Coronary artery (tissue), 2 donors: ENCODE measurements around the gene MCF2L2.
A peak's percentile ranks its signal among the peaks of the same experiment; 100 is the strongest.

Experiments used
- DNase-seq: peaks from one replicate; pipeline ENCODE4 v3.0.0-alpha.2; 2017; ENCODE audit warnings: low spot score
- H3K27ac ChIP-seq, 2 donors: fragments of 200-600 bp; sonication (generic); one replicate each; pipeline ENCODE4 v1.5.1; 2016 to 2019
- H3K4me3 ChIP-seq: fragments of 200-600 bp; sonication (generic); 2 replicates; pipeline ENCODE4 v1.5.1; 2016; ENCODE audit warnings: mild to moderate bottlenecking, moderate library complexity
- TF ChIP-seq, protein P1 (sequence below): fragments of 200-600 bp; sonication (generic); IDR thresholded peaks from one replicate; pipeline ENCODE4 v1.5.1; 2019; ENCODE audit warnings: antibody characterized with exemption

The MCF2L2 gene

DNA sequence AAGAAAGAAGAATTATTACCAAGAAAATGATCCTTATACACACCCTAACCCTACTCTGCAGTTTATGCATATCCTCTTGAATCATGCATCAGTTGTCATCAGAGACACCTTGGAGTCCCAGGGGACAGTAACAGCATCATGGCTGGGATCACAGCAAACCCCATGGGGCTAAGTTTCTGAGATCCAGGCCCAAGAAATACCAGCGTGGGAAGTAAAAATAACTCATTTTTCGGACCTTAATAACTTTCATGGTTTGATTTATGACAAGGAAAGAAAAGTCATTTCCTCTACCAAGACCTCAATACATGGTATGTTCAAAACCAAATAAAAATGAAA lies 214.2 kb downstream of the MCF2L2 start:
- TF ChIP-seq, protein P1, sequence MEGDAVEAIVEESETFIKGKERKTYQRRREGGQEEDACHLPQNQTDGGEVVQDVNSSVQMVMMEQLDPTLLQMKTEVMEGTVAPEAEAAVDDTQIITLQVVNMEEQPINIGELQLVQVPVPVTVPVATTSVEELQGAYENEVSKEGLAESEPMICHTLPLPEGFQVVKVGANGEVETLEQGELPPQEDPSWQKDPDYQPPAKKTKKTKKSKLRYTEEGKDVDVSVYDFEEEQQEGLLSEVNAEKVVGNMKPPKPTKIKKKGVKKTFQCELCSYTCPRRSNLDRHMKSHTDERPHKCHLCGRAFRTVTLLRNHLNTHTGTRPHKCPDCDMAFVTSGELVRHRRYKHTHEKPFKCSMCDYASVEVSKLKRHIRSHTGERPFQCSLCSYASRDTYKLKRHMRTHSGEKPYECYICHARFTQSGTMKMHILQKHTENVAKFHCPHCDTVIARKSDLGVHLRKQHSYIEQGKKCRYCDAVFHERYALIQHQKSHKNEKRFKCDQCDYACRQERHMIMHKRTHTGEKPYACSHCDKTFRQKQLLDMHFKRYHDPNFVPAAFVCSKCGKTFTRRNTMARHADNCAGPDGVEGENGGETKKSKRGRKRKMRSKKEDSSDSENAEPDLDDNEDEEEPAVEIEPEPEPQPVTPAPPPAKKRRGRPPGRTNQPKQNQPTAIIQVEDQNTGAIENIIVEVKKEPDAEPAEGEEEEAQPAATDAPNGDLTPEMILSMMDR, result no peak
- H3K27ac ChIP-seq, result no peak overlapping the region
- H3K4me3 ChIP-seq, result no peak overlapping the region

DNA sequence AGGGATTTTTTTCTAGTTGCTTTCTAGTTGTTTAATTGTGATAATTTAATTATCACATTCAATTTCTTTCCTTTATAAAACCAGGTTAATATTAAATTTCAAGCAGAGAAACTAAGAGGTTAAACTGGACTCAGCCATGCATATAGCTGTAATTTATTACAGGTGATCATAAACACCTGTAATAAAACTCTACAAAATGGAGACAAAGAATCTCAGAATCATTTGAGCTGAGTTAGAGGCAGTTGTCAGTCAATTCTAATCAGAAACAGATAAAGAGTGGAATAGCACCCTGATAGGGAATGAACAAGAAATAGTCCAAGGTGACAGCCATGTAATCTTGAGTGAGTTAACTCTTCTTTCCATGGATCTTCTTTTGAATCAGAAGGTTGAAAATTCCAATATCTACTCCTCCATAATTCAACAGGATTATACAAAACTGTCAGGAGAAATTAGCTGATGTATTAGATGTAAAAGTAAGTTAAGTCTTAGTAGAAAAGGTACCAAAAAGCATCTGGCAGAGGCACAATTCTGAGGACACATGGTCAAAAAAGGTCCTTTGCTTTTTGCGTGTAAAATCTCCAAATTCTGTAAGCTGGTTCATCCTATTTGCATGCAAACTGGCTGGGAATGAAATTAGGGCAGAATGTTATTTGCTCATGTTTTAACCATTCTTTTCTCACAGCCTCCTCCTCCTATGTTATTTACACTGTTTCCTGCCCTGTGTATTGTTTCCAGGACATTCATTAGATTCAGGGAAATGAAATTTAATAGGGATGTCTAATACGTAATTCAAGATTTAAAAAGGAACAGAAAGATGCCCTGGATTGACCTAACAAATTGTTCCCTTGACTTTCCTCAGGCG lies 214.8 kb downstream of the MCF2L2 start:
- TF ChIP-seq, protein P1, result no peak
- Histone ChIP-seq H3K4me3 (no peak overlapping the region), H3K27ac (no peak overlapping the region)
- no peak for DNase-seq

More for the DNA sequence above, 214.2 kb downstream of the MCF2L2 start:
- no peak for DNase-seq

DNA sequence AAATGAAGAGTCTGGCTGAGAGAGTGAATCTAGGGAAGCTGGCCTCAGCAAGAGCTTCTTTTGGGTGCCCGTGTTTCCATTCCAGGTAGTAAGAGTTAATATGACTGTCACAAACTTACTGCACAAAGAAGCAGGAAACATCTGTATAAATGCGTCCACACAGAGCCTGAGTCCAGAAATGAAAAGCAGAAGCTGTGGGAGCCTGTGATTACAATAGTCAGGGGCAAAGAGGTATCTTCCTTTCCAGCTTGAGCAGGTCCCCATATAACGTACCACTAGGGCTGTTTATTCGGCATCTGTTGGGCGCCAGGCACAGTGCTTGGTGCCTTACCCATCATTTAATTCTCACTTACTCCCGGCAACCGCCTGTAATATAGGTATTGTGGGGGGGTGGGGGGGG lies 215.9 kb downstream of the MCF2L2 start:
- H3K4me3 ChIP-seq, result no peak overlapping the region
- no peak overlapping the region for H3K27ac ChIP-seq
- TF ChIP-seq, protein P1, result no peak
- no peak for DNase-seq

DNA sequence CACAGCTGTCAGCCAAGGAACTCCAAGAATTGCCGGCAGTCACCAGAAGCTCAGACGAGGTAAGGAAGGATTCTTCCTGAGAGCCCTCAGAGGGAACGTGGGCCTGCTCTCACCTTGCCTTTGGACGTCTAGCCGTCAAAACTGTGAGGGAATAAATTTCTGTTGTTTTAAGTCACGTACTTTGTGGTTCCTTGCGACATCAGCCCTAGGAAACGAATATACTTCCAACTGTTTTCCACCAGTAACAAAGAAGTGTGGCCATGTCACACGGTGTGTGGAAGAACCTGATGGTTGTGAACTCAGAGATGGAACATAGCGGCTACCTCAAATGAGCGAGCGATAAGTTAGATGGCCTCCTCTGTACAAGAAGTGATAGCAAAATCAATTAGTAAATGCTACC lies 216.3 kb downstream of the MCF2L2 start:
- DNase-seq, result no peak
- TF ChIP-seq, protein P1, result no peak
- H3K27ac ChIP-seq, result no peak overlapping the region
- no peak overlapping the region for H3K4me3 ChIP-seq

DNA sequence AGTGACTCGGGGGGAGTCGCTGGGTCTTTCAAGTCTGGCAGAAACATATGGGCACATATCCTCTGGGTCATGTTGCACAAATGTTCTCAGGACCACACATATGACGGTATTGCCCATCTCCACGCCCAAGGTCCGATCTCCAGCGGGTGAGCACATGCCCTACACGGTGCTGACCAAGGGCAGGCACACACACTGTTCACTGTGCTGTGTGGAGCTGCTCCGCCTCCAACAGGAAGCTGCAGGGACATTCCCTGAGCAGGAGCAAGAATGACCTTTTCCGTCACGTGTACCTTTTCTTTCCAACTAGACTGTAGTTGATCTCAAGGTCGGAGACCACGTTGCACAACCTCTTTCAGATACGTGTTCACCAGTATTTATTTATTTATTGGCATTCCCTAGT lies 217.1 kb downstream of the MCF2L2 start:
- H3K27ac ChIP-seq, result peak overlapping the region in 1 of 2 donors; percentile 31
- no peak for DNase-seq
- no peak overlapping the region for H3K4me3 ChIP-seq
- TF ChIP-seq, protein P1, result no peak

DNA sequence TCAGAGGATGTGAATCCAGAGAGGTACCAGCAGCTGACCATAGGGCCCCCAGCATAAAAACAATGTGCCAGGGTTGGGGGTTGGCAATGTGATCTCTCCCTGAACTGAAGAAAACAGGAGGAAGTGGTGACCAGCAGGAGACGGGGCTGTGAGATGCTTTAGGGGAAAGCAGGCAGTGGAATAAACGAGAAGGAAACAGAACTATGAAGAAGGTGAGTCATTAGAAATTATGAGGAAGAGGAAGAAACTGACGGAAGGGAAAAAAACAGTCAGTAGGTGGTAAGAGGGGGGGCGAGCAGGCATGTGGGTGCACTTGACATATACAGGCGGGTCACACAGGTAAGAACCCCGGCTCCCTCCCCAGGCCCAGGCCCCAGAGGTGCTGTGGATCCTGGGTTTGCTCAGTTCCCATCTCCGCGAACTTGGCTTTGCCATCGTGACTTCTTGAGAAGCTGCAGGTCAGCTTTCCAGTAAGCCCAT lies 217.5 kb downstream of the MCF2L2 start:
- Histone ChIP-seq H3K4me3 (no peak overlapping the region), H3K27ac (peak overlapping the region; percentile 9 to 31)
- TF ChIP-seq, protein P1, result no peak
- no peak for DNase-seq

DNA sequence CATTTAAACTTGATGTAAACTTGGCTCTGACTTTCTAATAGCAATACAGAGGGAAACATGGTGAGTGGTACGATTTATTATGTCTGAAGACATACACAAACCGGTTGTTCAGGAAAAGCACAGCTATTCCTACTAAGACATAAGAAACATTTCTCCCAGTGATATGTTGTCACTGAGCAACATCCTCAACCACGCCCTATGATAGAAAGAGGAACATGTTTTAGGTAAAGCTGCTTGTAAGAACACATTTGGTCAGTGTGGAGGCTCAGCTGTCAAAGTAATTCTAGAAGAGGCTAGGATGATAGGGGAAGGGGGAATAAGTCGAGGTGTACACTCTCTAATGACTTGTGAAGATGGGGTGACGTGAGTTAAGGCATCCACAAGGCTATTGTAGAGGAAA lies 218.1 kb downstream of the MCF2L2 start:
- TF ChIP-seq, protein P1, result no peak
- Histone ChIP-seq H3K27ac (peak overlapping the region in 1 of 2 donors; percentile 9), H3K4me3 (no peak overlapping the region)
- no peak for DNase-seq
